Mesenteric fat pad (tissue), 1 donor: ENCODE results near the gene PCDH17. TPM values are rescaled to one million over a fixed set of nuclear protein-coding genes. Genes with fewer than 3 reads are reported as not detected.

ENCODE experiments used
- DNase-seq: peaks from one replicate; pipeline ENCODE4 v3.0.0-alpha.2; 2020; ENCODE audit warnings: low spot score
- total RNA-seq: library from RNA; stranded (reverse); fragmentation: NEBNext Ultra II Directional; extraction: Animal tissue kit (Norgen Biotek cat#: 25700); gene quantifications from one replicate; pipeline ENCODE4 v1.2.1, GENCODE V29; 2021
- donor health status: DM: yes; HTN: yes; CAD: no.

PCDH17 gene
- total RNA-seq, 1 donor from 2014 or later: 1.7 TPM

DNA sequence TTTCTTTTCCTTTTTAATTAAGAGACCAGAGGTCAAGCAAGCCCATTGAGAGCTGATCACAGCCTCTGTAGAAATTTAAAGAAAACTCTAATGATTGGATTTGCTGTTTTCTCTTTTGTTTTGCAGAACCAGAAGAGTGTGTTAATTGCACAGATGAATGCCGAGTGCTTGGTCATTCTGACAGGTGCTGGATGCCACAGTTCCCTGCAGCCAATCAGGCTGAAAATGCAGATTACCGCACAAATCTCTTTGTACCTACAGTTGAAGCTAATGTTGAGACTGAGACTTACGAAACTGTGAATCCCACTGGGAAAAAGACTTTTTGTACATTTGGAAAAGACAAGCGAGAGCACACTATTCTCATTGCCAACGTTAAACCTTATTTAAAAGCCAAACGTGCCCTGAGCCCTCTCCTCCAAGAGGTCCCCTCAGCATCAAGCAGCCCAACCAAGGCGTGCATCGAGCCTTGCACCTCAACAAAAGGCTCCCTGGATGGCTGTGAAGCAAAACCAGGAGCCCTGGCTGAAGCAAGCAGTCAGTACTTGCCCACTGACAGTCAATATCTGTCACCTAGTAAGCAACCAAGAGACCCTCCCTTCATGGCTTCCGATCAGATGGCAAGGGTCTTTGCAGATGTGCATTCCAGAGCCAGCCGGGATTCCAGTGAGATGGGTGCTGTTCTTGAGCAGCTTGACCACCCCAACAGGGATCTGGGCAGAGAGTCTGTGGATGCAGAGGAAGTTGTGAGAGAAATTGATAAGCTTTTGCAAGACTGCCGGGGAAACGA is 93.1 kb downstream of the PCDH17 start:
- DNase-seq: no peak

DNA sequence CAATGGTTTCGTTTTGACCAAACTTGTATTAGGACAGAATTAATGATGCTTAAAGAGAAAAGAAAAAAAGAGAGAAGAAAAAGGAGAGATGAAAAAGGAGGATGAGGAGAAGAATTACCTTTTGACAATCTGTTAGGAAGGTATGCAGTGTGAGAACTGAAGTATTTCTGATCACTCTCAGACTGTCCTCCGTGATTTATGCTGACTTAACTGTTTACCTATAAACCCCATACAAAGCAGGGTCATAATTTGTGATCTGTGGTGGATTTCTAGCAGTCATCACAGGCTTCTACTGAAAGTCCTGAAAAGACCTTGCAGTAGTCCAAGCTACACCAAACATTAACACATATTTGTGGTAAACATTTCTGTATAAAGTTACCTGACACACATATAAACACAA is 93.9 kb downstream of the PCDH17 start:
- DNase-seq: no peak

DNA sequence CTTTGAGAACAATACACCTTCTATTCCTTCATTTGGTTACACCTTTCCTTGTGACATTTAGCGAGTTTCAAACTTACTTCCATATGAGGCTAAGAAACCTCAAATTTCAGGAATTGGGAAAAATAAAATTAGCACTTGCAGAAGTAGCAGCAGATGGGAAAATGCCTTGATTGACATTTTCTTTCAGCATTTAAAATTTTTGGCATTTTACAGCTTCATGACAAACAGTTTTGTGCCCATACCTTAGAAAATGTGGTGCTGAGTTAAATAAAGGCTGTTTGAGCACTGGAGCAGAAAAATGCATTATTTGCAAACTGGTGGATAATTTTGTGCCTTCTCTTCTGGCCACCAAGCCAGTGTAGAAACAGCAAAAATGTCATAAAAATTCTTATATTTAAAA is 95.4 kb downstream of the PCDH17 start:
- DNase-seq: no peak

GRCh38 chr13:57734306-57734705 is 102.8 kb downstream of the PCDH17 start:
- no peak for DNase-seq

GRCh38 chr13:57739089-57739488 is 107.5 kb downstream of the PCDH17 start:
- DNase-seq: no peak

DNA sequence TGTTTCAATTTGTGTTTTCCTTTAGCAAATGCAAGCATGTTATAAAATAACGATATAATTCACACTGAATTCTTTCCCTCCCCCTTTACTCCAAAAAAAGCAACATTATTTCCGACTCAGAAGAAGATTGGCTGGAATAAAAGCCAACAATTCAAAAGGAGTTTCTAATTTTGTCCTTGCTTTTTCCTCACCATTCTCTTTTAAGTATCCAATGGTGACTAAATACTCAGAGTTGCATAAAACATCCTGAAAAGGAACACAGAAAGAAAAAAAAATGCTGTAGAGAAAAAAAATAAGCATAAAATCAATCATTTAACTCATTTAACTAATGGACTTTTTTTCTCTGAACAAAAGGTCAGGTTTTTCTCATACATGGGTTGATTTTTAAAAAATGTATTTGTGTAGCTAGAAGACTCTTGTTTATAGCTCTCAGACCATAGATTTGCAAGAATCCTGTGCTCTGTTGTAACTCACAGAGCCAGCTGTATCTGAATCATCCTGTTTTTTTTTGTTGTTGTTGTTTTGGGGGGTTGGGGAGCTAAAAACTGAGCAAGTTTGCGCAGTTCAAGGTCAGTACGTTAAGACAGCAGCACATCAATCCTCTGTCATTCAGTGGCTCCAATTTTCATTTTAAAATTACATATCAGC is 108.1 kb downstream of the PCDH17 start:
- no peak for DNase-seq

GRCh38 chr13:57740719-57741118 is 109.2 kb downstream of the PCDH17 start:
- DNase-seq: no peak

GRCh38 chr13:57748096-57748495 is 116.6 kb downstream of the PCDH17 start:
- DNase-seq: no peak

GRCh38 chr13:57760951-57761350 is 129.4 kb downstream of the PCDH17 start:
- DNase-seq: no peak

- DNase-seq: no peak
These were observed 132.1 kb downstream of the PCDH17 start for GRCh38 chr13:57763689-57764088.
